Measurements from ENCODE around the gene ZDHHC9. TPM values are rescaled to one million over a fixed set of nuclear protein-coding genes. Genes with fewer than 3 reads are reported as not detected.
A peak's percentile ranks its signal among the peaks of the same experiment; 100 is the strongest.

Gene ZDHHC9
- total RNA-seq, 4 donors from 2014 or later, result 32.5 to 60.1 (median 41.6) TPM

GRCh38 chrX:129795584-129795983 is 48.1 kb downstream of the ZDHHC9 start:
- DNase-seq (ENCODE audit: low spot score in 2 of 2), result no peak
- TF ChIP-seq POLR2AphosphoS5 (IDR thresholded peaks at IDR 0.05), result no peak
- WGBS, result no CpG with 5 or more reads among the region's 1 CpG
- no peak overlapping the region for H3K4me3 ChIP-seq
- no peaks in the 10 kb centered on the region for H3K9me3 ChIP-seq
- H3K27ac ChIP-seq, result no peak overlapping the region
- H3K36me3 ChIP-seq, result no peaks in the 10 kb centered on the region
- no peaks in the 10 kb centered on the region for H3K4me1 ChIP-seq
- no peaks in the 10 kb centered on the region for H3K27me3 ChIP-seq

- no peaks in the 10 kb centered on the region for H3K27me3 ChIP-seq
- WGBS, result 80% methylated on average over 20 of the region's 20 CpGs
- DNase-seq (ENCODE audit: low spot score in 2 of 2), result no peak
- no peaks in the 10 kb centered on the region for H3K9me3 ChIP-seq
- H3K27ac ChIP-seq, result no peak overlapping the region
- H3K4me3 ChIP-seq, result no peak overlapping the region
- TF ChIP-seq EP300 (IDR thresholded peaks at IDR 0.05) (no peak), POLR2A (IDR thresholded peaks at IDR 0.05) (no peak), POLR2AphosphoS5 (IDR thresholded peaks at IDR 0.05) (no peak), CTCF (IDR thresholded peaks at IDR 0.05) (no peak)
- H3K36me3 ChIP-seq, result no peaks in the 10 kb centered on the region
- no peaks in the 10 kb centered on the region for H3K4me1 ChIP-seq
Observed at GRCh38 chrX:129793604-129794191, 50.0 kb downstream of the ZDHHC9 start.

- TF ChIP-seq CTCF (IDR thresholded peaks at IDR 0.05), result no peak
Observed at GRCh38 chrX:129792586-129793291, 50.9 kb downstream of the ZDHHC9 start.

GRCh38 chrX:129791961-129792570 is 51.6 kb downstream of the ZDHHC9 start:
- peak in 1 of 2 donors; percentile 28 for DNase-seq (ENCODE audit: low spot score in 2 of 2)
- TF ChIP-seq EP300 (IDR thresholded peaks at IDR 0.05) (no peak), CTCF (IDR thresholded peaks at IDR 0.05) (no peak), POLR2AphosphoS5 (IDR thresholded peaks at IDR 0.05) (no peak), POLR2A (IDR thresholded peaks at IDR 0.05) (no peak)
- 74% methylated on average over 10 of the region's 11 CpGs for WGBS

More at GRCh38 chrX:129792586-129793291, 50.9 kb downstream of the ZDHHC9 start:
- Histone ChIP-seq H3K4me3 (no peak overlapping the region), H3K27me3 (no peaks in the 10 kb centered on the region), H3K9me3 (no peaks in the 10 kb centered on the region), H3K27ac (no peak overlapping the region), H3K4me1 (no peaks in the 10 kb centered on the region), H3K36me3 (no peaks in the 10 kb centered on the region)
- WGBS, result 82% methylated on average over 7 of the region's 18 CpGs
- no peak for DNase-seq (ENCODE audit: low spot score in 2 of 2)

GRCh38 chrX:129791336-129791735 is 52.4 kb downstream of the ZDHHC9 start:
- DNase-seq (ENCODE audit: low spot score in 2 of 2), result no peak
- no peak for TF ChIP-seq EP300 (IDR thresholded peaks at IDR 0.05)
- no peak for TF ChIP-seq CTCF (IDR thresholded peaks at IDR 0.05)
- TF ChIP-seq POLR2A (IDR thresholded peaks at IDR 0.05), result no peak
- TF ChIP-seq POLR2AphosphoS5 (IDR thresholded peaks at IDR 0.05), result no peak
- Histone ChIP-seq H3K4me3 (no peak overlapping the region), H3K4me1 (no peaks in the 10 kb centered on the region), H3K27me3 (no peaks in the 10 kb centered on the region), H3K9me3 (no peaks in the 10 kb centered on the region), H3K36me3 (no peaks in the 10 kb centered on the region), H3K27ac (no peak overlapping the region)
- 78% methylated on average over 8 of the region's 8 CpGs for WGBS

More at GRCh38 chrX:129791961-129792570, 51.6 kb downstream of the ZDHHC9 start:
- Histone ChIP-seq H3K4me3 (no peak overlapping the region), H3K4me1 (no peaks in the 10 kb centered on the region), H3K27ac (no peak overlapping the region), H3K27me3 (no peaks in the 10 kb centered on the region), H3K36me3 (no peaks in the 10 kb centered on the region), H3K9me3 (no peaks in the 10 kb centered on the region)
